OCI-LY3 (cell line): ENCODE results near the gene DHX38.

Source experiments
- H2AFZ ChIP-seq: fragments of 200-600, 300-600 bp; shearing (Covaris generic); 2 replicates; pipeline ENCODE4 v1.6.0; 2014; ENCODE audit warnings: antibody characterized with exemption, low read depth, low read length
- H3K27ac ChIP-seq: fragments of 200-600, 300-600 bp; sonication (generic); 2 replicates; pipeline ENCODE4 v1.5.1; 2014; ENCODE audit warnings: mild to moderate bottlenecking, low read length, moderate library complexity, mixed read lengths
- H3K27me3 ChIP-seq: fragments of 200-600, 300-600 bp; sonication (generic); 2 replicates; pipeline ENCODE4 v1.6.1; 2014; ENCODE audit warnings: low read depth, low read length, mixed read lengths
- H3K36me3 ChIP-seq: fragments of 200-600, 300-600 bp; sonication (generic); replicated peaks from 2 replicates; pipeline ENCODE3; 2014; ENCODE audit warnings: low read depth, low read length, mixed read lengths
- H3K4me1 ChIP-seq: fragments of 300-600, 200-600 bp; sonication (generic); 2 replicates; pipeline ENCODE4 v1.6.1; 2014; ENCODE audit warnings: low read length, mixed read lengths
- H3K4me2 ChIP-seq: fragments of 200-600, 300-600 bp; sonication (generic); 2 replicates; pipeline ENCODE4 v1.6.1; 2014; ENCODE audit warnings: low read length, mixed read lengths
- H3K4me3 ChIP-seq: fragments of 300-600, 200-600 bp; sonication (generic); 2 replicates; pipeline ENCODE4 v1.5.1; 2014; ENCODE audit warnings: antibody characterized with exemption, mild to moderate bottlenecking, low read length, moderate library complexity
- H3K79me2 ChIP-seq: fragments of 300-600, 200-600 bp; shearing (Covaris generic); 2 replicates; pipeline ENCODE4 v1.6.1; 2014; ENCODE audit warnings: mild to moderate bottlenecking, low read length, mixed read lengths
- H3K9ac ChIP-seq: fragments of 300-600, 200-600 bp; shearing (Covaris generic); 2 replicates; pipeline ENCODE4 v1.6.0; 2014; ENCODE audit warnings: mild to moderate bottlenecking, low read length, moderate library complexity
- H3K9me3 ChIP-seq: fragments of 200-600, 300-600 bp; shearing (Covaris generic); 2 replicates; pipeline ENCODE4 v1.6.1; 2014; ENCODE audit warnings: low read length, mixed read lengths; ENCODE audit not compliant: insufficient read depth
- H4K20me1 ChIP-seq: fragments of 200-600, 300-600 bp; sonication (generic); 2 replicates; pipeline ENCODE4 v1.6.1; 2016; ENCODE audit warnings: low read length, mixed read lengths; ENCODE audit not compliant: insufficient read depth
- EZH2phosphoT487 ChIP-seq: fragments of 200-600 bp; shearing (Covaris generic); IDR thresholded peaks from 2 replicates; pipeline ENCODE4 v1.6.1; 2018; ENCODE audit warnings: antibody characterized with exemption, mixed run types, low read depth
- TF ChIP-seq, protein P1 (sequence below): fragments of 200-600, 300-600 bp; sonication (generic); IDR thresholded peaks from 2 replicates; pipeline ENCODE4 v1.5.1; 2014; ENCODE audit warnings: antibody characterized with exemption, low read length, low read depth

The DHX38 gene

GRCh38 chr16:72093448-72094265 lies at the start of gene DHX38, which contains the start of gene TXNL4B:
Gene DHX38 (plus strand): TSS chr16:72093847. CDS start chr16:72096158, 2,311 bp downstream.
Gene TXNL4B (minus strand): TSS chr16:72093620. CDS start chr16:72090749, 2,871 bp downstream.
- peak within 1 kb of the TSS; percentile 80 for H3K9ac ChIP-seq
- no peaks in the 10 kb centered on the region for H4K20me1 ChIP-seq
- TF ChIP-seq EZH2phosphoT487, result no peak
- TF ChIP-seq, protein P1, sequence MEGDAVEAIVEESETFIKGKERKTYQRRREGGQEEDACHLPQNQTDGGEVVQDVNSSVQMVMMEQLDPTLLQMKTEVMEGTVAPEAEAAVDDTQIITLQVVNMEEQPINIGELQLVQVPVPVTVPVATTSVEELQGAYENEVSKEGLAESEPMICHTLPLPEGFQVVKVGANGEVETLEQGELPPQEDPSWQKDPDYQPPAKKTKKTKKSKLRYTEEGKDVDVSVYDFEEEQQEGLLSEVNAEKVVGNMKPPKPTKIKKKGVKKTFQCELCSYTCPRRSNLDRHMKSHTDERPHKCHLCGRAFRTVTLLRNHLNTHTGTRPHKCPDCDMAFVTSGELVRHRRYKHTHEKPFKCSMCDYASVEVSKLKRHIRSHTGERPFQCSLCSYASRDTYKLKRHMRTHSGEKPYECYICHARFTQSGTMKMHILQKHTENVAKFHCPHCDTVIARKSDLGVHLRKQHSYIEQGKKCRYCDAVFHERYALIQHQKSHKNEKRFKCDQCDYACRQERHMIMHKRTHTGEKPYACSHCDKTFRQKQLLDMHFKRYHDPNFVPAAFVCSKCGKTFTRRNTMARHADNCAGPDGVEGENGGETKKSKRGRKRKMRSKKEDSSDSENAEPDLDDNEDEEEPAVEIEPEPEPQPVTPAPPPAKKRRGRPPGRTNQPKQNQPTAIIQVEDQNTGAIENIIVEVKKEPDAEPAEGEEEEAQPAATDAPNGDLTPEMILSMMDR, result no peak
- H3K4me3 ChIP-seq, result peak within 1 kb of the TSS; percentile 93
- H3K4me2 ChIP-seq, result peak within 1 kb of the TSS; percentile 85
- peaks cover 19% of the 10 kb centered on the region for H3K4me1 ChIP-seq
- no peaks in the 10 kb centered on the region for H3K9me3 ChIP-seq
- H3K79me2 ChIP-seq, result peaks cover 54% of the 10 kb centered on the region
- peak within 1 kb of the TSS; percentile 62 for H3K27ac ChIP-seq
- H2AFZ ChIP-seq, result peak within 1 kb of the TSS; percentile 84
- peaks cover 34% of the 10 kb centered on the region for H3K36me3 ChIP-seq
- no peaks in the 10 kb centered on the region for H3K27me3 ChIP-seq

GRCh38 chr16:72044296-72044695 lies 49.4 kb upstream of the DHX38 start:
- Histone ChIP-seq H3K9ac (no peak overlapping the region), H3K27me3 (no peaks in the 10 kb centered on the region), H3K4me1 (no peaks in the 10 kb centered on the region), H4K20me1 (no peaks in the 10 kb centered on the region), H3K36me3 (peaks cover 2% of the 10 kb centered on the region), H3K4me2 (no peak overlapping the region), H2AFZ (no peak overlapping the region), H3K27ac (no peak overlapping the region), H3K79me2 (no peaks in the 10 kb centered on the region), H3K9me3 (peaks cover 4% of the 10 kb centered on the region; the same call in 1 of the 2 replicates), H3K4me3 (no peak overlapping the region)
- TF ChIP-seq EZH2phosphoT487, result no peak
- TF ChIP-seq, protein P1, result no peak

GRCh38 chr16:72044825-72045359 lies 48.8 kb upstream of the DHX38 start:
- Histone ChIP-seq H3K9me3 (peaks cover 4% of the 10 kb centered on the region; the same call in 1 of the 2 replicates), H3K4me2 (no peak overlapping the region), H3K9ac (no peak overlapping the region), H3K27ac (no peak overlapping the region), H3K4me1 (no peaks in the 10 kb centered on the region), H3K27me3 (no peaks in the 10 kb centered on the region), H3K4me3 (no peak overlapping the region), H3K79me2 (no peaks in the 10 kb centered on the region), H3K36me3 (peaks cover 2% of the 10 kb centered on the region), H4K20me1 (no peaks in the 10 kb centered on the region), H2AFZ (no peak overlapping the region)
- TF ChIP-seq, protein P1, result no peak
- no peak for TF ChIP-seq EZH2phosphoT487

DNA sequence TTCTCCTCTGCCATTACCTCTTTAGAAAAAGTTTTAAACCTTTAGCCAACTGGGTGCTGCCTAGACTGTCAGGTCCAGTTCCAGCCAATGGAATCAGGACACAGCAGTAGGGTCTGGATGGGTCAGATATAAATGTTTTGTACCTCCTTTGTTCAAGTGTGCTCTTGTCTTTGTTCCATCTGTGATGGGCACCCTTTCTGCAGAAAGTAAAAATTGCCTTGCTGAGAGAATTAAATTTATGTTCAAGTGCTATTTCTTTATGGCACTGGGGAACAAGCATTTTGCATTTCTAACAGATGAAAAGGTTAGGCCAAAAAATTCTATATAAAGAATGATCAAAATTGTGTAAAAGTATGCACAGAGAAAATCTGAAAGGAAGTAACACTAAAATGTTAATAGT lies 44.5 kb upstream of the DHX38 start:
- Histone ChIP-seq H3K4me2 (no peak overlapping the region), H3K36me3 (no peaks in the 10 kb centered on the region), H3K27ac (no peak overlapping the region), H2AFZ (no peak overlapping the region), H3K79me2 (no peaks in the 10 kb centered on the region), H3K4me3 (no peak overlapping the region), H3K27me3 (no peaks in the 10 kb centered on the region), H3K9me3 (peaks cover 4% of the 10 kb centered on the region; the same call in 1 of the 2 replicates), H4K20me1 (no peaks in the 10 kb centered on the region), H3K9ac (no peak overlapping the region), H3K4me1 (no peaks in the 10 kb centered on the region)
- no peak for TF ChIP-seq EZH2phosphoT487
- TF ChIP-seq, protein P1, result no peak
